WTC11 (cell line): ENCODE data around the gene ZNF254. TPM values are rescaled to one million over a fixed set of nuclear protein-coding genes. Genes with fewer than 3 reads are reported as not detected.

Experiments used
- ATAC-seq: fragments of 200-7000 bp; cut with Tn5 transposase; 2 replicates; pipeline ENCODE4 v1.10.0; 2021; ENCODE audit warnings: mild to moderate bottlenecking, moderate library complexity
- CTCF ChIA-PET: fragments of 300-600 bp; sonication (Branson Sonifier 250); formaldehyde crosslinking; loops from one replicate; lab custom pipeline; 2021; ENCODE audit warnings: antibody characterized with exemption; lab: Charles Lee
- POLR2A ChIA-PET: fragments of 350-600 bp; sonication (Branson Sonifier 250); formaldehyde crosslinking; loops from one replicate; lab custom pipeline; 2021; ENCODE audit warnings: antibody characterized with exemption; lab: Charles Lee
- DNase-seq: peaks from one replicate; pipeline ENCODE4 v3.0.0; 2021; ENCODE audit warnings: low spot score
- H3K27ac Mint-ChIP-seq: 2 replicates; pipeline ENCODE4 v1.8.0; 2021; ENCODE audit warnings: mixed read lengths
- H3K27me3 Mint-ChIP-seq: 2 replicates; pipeline ENCODE4 v1.8.0; 2021; ENCODE audit warnings: low read depth, mild to moderate bottlenecking, moderate library complexity, mixed read lengths
- H3K36me3 Mint-ChIP-seq: 2 replicates; pipeline ENCODE4 v1.8.0; 2021; ENCODE audit warnings: mixed read lengths
- H3K4me1 Mint-ChIP-seq: 2 replicates; pipeline ENCODE4 v1.8.0; 2022; ENCODE audit warnings: mixed read lengths
- H3K4me3 Mint-ChIP-seq: 2 replicates; pipeline ENCODE4 v1.8.0; 2021; ENCODE audit warnings: mild to moderate bottlenecking, moderate library complexity, mixed read lengths
- H3K9me3 Mint-ChIP-seq: 2 replicates; pipeline ENCODE4 v1.8.0; 2021; ENCODE audit warnings: mixed read lengths
- CDX4 ChIP-seq: fragments of 250-450 bp; sonication (Bioruptor Pico); IDR thresholded peaks from 2 replicates; pipeline ENCODE4 v1.9.0; 2021; ENCODE audit warnings: moderate library complexity, mild to moderate bottlenecking, inconsistent platforms, borderline replicate concordance
- CREB1 ChIP-seq: sonication (generic); formaldehyde crosslinking; IDR thresholded peaks from 2 replicates; pipeline ENCODE4 v1.8.0; 2023; ENCODE audit warnings: mild to moderate bottlenecking, missing genetic modification reagents
- E2F4 ChIP-seq: sonication (generic); formaldehyde crosslinking; IDR thresholded peaks from 2 replicates; pipeline ENCODE4 v1.8.1; 2022; ENCODE audit warnings: low read depth, mild to moderate bottlenecking, moderate library complexity, missing genetic modification reagents, borderline replicate concordance
- E2F5 ChIP-seq: sonication (generic); formaldehyde crosslinking; IDR thresholded peaks from 2 replicates; pipeline ENCODE4 v1.8.1; 2022; ENCODE audit warnings: mild to moderate bottlenecking, moderate library complexity, missing genetic modification reagents
- ESRRA ChIP-seq: sonication (generic); formaldehyde crosslinking; IDR thresholded peaks from 2 replicates; pipeline ENCODE4 v1.8.1; 2022; ENCODE audit warnings: mild to moderate bottlenecking, missing genetic modification reagents, borderline replicate concordance
- ETV6 ChIP-seq: sonication (generic); formaldehyde crosslinking; IDR thresholded peaks from 2 replicates; pipeline ENCODE4 v1.8.1; 2022; ENCODE audit warnings: mild to moderate bottlenecking, missing genetic modification reagents
- FOXK1 ChIP-seq: sonication (generic); formaldehyde crosslinking; IDR thresholded peaks from 2 replicates; pipeline ENCODE4 v1.8.0; 2022; ENCODE audit warnings: mild to moderate bottlenecking, moderate library complexity, missing genetic modification reagents
- GABPB1 ChIP-seq: sonication (generic); formaldehyde crosslinking; IDR thresholded peaks from 2 replicates; pipeline ENCODE4 v1.8.1; 2023; ENCODE audit warnings: mild to moderate bottlenecking, missing genetic modification reagents
- IRF2 ChIP-seq: sonication (generic); formaldehyde crosslinking; IDR thresholded peaks from 2 replicates; pipeline ENCODE4 v1.8.0; 2022; ENCODE audit warnings: low read depth, missing genetic modification reagents, borderline replicate concordance
- MLX ChIP-seq: sonication (generic); formaldehyde crosslinking; IDR thresholded peaks from 2 replicates; pipeline ENCODE4 v1.8.1; 2023; ENCODE audit warnings: mild to moderate bottlenecking, missing genetic modification reagents, moderate library complexity
- NFATC4 ChIP-seq: fragments of 250-450 bp; sonication (Bioruptor Pico); IDR thresholded peaks from 2 replicates; pipeline ENCODE4 v1.9.0; 2021; ENCODE audit warnings: mild to moderate bottlenecking
- NFYB ChIP-seq: sonication (generic); formaldehyde crosslinking; conservative IDR thresholded peaks from 2 replicates; pipeline ENCODE4 v1.8.0; 2022; ENCODE audit warnings: low read depth, missing genetic modification reagents
- PRRX2 ChIP-seq: fragments of 250-450 bp; sonication (Bioruptor Pico); IDR thresholded peaks from 2 replicates; pipeline ENCODE4 v1.8.0; 2021; ENCODE audit warnings: mild to moderate bottlenecking
- RELA ChIP-seq: sonication (generic); formaldehyde crosslinking; IDR thresholded peaks from 2 replicates; pipeline ENCODE4 v1.8.1; 2022; ENCODE audit warnings: missing genetic modification reagents, mild to moderate bottlenecking, borderline replicate concordance
- RORB ChIP-seq: fragments of 250-450 bp; sonication (Bioruptor Pico); IDR thresholded peaks from 2 replicates; pipeline ENCODE4 v1.9.0; 2021; ENCODE audit warnings: mild to moderate bottlenecking
- STAT6 ChIP-seq: sonication (generic); formaldehyde crosslinking; conservative IDR thresholded peaks from 2 replicates; pipeline ENCODE4 v1.8.1; 2023; ENCODE audit warnings: mild to moderate bottlenecking, low read depth, missing genetic modification reagents, moderate library complexity
- TEAD4 ChIP-seq: sonication (generic); formaldehyde crosslinking; IDR thresholded peaks from 2 replicates; pipeline ENCODE4 v1.8.0; 2022; ENCODE audit warnings: mild to moderate bottlenecking, missing genetic modification reagents
- TP53 ChIP-seq: sonication (generic); formaldehyde crosslinking; IDR thresholded peaks from 2 replicates; pipeline ENCODE4 v1.8.1; 2023; ENCODE audit warnings: mild to moderate bottlenecking, missing genetic modification reagents
- ZMAT4 ChIP-seq: fragments of 250-450 bp; sonication (Bioruptor Pico); IDR thresholded peaks from 2 replicates; pipeline ENCODE4 v1.9.0; 2021; ENCODE audit warnings: mild to moderate bottlenecking
- ZNF121 ChIP-seq: sonication (generic); formaldehyde crosslinking; IDR thresholded peaks from 2 replicates; pipeline ENCODE4 v1.8.0; 2023; ENCODE audit warnings: missing genetic modification reagents
- ZNF219 ChIP-seq: sonication (generic); formaldehyde crosslinking; IDR thresholded peaks from 2 replicates; pipeline ENCODE4 v1.8.0; 2023; ENCODE audit warnings: missing genetic modification reagents, mild to moderate bottlenecking, borderline replicate concordance
- total RNA-seq: library from RNA; stranded (reverse); gene quantifications from 3 replicates; pipeline ENCODE4 v1.2.3, GENCODE V29; 2021

ZNF254 gene
- total RNA-seq, 1 experiment from 2014 or later, result 34.5 TPM

- TF ChIP-seq NFYB (CRISPR knock-in tag) (no peak), E2F5 (CRISPR knock-in tag) (no peak), ZMAT4 (CRISPR knock-in tag) (no peak), ZNF219 (CRISPR knock-in tag) (no peak), CDX4 (CRISPR knock-in tag) (no peak)
- TF ChIP-seq, all 79 proteins: peak for 0
Observed at GRCh38 chr19:24048261-24048660, 38.7 kb upstream of the ZNF254 start (continued).

- ATAC-seq (no peak), DNase-seq (no peak)
- Mint-ChIP-seq H3K27ac (no peak overlapping the region), H3K4me1 (no peaks in the 10 kb centered on the region), H3K27me3 (no peaks in the 10 kb centered on the region), H3K36me3 (peaks cover 87% of the 10 kb centered on the region), H3K4me3 (no peak overlapping the region), H3K9me3 (no peaks in the 10 kb centered on the region)
- no peak for TF ChIP-seq TP53 (CRISPR knock-in tag)
- no peak for TF ChIP-seq ZNF121 (CRISPR knock-in tag)
- no peak for TF ChIP-seq PRRX2
- TF ChIP-seq FOXK1 (CRISPR knock-in tag), result no peak
- TF ChIP-seq STAT6, result no peak
- no peak for TF ChIP-seq E2F4 (CRISPR knock-in tag)
- TF ChIP-seq NFATC4, result no peak
- no peak for TF ChIP-seq RELA (CRISPR knock-in tag)
- no peak for TF ChIP-seq ETV6 (CRISPR knock-in tag)
- POLR2A ChIA-PET, result no interaction called here
- CTCF ChIA-PET, result no interaction called here
Observed at GRCh38 chr19:24049537-24049936, 37.5 kb upstream of the ZNF254 start.

GRCh38 chr19:24051516-24051915 lies 35.5 kb upstream of the ZNF254 start:
- Mint-ChIP-seq H3K4me1 (no peaks in the 10 kb centered on the region), H3K4me3 (no peak overlapping the region), H3K36me3 (peaks cover 89% of the 10 kb centered on the region), H3K9me3 (no peaks in the 10 kb centered on the region), H3K27me3 (no peaks in the 10 kb centered on the region), H3K27ac (no peak overlapping the region)
- CTCF ChIA-PET, result no interaction called here
- no peak for DNase-seq
- no peak for ATAC-seq
- POLR2A ChIA-PET, result no interaction called here
- no peak for TF ChIP-seq GABPB1 (CRISPR knock-in tag)
- TF ChIP-seq CDX4 (CRISPR knock-in tag), result no peak

GRCh38 chr19:24052811-24053210 lies 34.2 kb upstream of the ZNF254 start:
- no peaks in the 10 kb centered on the region for H3K9me3 Mint-ChIP-seq
- H3K4me3 Mint-ChIP-seq, result no peak overlapping the region
- peaks cover 84% of the 10 kb centered on the region for H3K36me3 Mint-ChIP-seq
- DNase-seq (no peak), ATAC-seq (no peak)
- no peaks in the 10 kb centered on the region for H3K4me1 Mint-ChIP-seq
- POLR2A ChIA-PET, result no interaction called here
- H3K27ac Mint-ChIP-seq, result no peak overlapping the region
- CTCF ChIA-PET, result no interaction called here
- H3K27me3 Mint-ChIP-seq, result no peaks in the 10 kb centered on the region
- TF ChIP-seq NFATC4, result no peak
- TF ChIP-seq TEAD4 (CRISPR knock-in tag), result no peak
- TF ChIP-seq CREB1 (CRISPR knock-in tag), result no peak
- no peak for TF ChIP-seq ESRRA (CRISPR knock-in tag)
- TF ChIP-seq IRF2 (CRISPR knock-in tag), result no peak
- no peak for TF ChIP-seq MLX (CRISPR knock-in tag)
- no peak for TF ChIP-seq STAT6
- no peak for TF ChIP-seq RORB (CRISPR knock-in tag)
- TF ChIP-seq ZNF219 (CRISPR knock-in tag), result no peak
